ENCODE data around the gene TRIM38. TPM values are rescaled to one million over a fixed set of nuclear protein-coding genes. Genes with fewer than 3 reads are reported as not detected.
"Not testable (repeated sequence)": the region's sequence is repeated elsewhere in the genome, so short reads cannot be mapped to it uniquely, and the experiment has no call there.

TRIM38 gene
- total and polyA plus RNA-seq, 2 experiments from 2014 or later = 5.2 to 8.6 TPM

GRCh38 chr6:25942561-25943147, 19.9 kb upstream of the TRIM38 start:
- Histone ChIP-seq H3K4me3 (no peak overlapping the region), H3K4me2 (no peak overlapping the region), H3K27ac (no peak overlapping the region), H3K36me3 (replicated peaks; ENCODE audit: insufficient read depth, low read depth) (no peaks in the 10 kb centered on the region), H4K20me1 (ENCODE audit: insufficient read depth, poor library complexity, severe bottlenecking) (no peaks in the 10 kb centered on the region), H3K4me1 (ENCODE audit: insufficient read depth) (no peaks in the 10 kb centered on the region), H3K27me3 (no peaks in the 10 kb centered on the region), H3K79me2 (no peaks in the 10 kb centered on the region), H2AFZ (no peak overlapping the region), H3K9me2 (replicated peaks; ENCODE audit: insufficient read depth) (no peaks in the 10 kb centered on the region), H3K9me3 (ENCODE audit: low read depth) (no peaks in the 10 kb centered on the region)
- peak; percentile 48 for DNase-seq (ENCODE audit: low spot score)
- TF ChIP-seq CTCF (IDR thresholded peaks at IDR 0.05; ENCODE audit: poor library complexity) = peak; percentile 73
- TF ChIP-seq EZH2phosphoT487 (IDR thresholded peaks at IDR 0.05; ENCODE audit: low read depth, severe bottlenecking, unreplicated experiment) = no peak
- WGBS (ENCODE audit: low lambda C conversion rate, missing lambda C conversion rate) = 44% methylated on average over 3 of the region's 3 CpGs

GRCh38 chr6:25943887-25944286, 18.7 kb upstream of the TRIM38 start:
- H3K27ac ChIP-seq = no peak overlapping the region
- no peaks in the 10 kb centered on the region for H3K4me1 ChIP-seq (ENCODE audit: insufficient read depth)
- H3K4me2 ChIP-seq = no peak overlapping the region
- no peak for DNase-seq (ENCODE audit: low spot score)
- H3K27me3 ChIP-seq = no peaks in the 10 kb centered on the region
- H3K79me2 ChIP-seq = no peaks in the 10 kb centered on the region
- no peaks in the 10 kb centered on the region for H3K9me2 ChIP-seq (replicated peaks; ENCODE audit: insufficient read depth)
- no peak overlapping the region for H2AFZ ChIP-seq
- no peaks in the 10 kb centered on the region for H4K20me1 ChIP-seq (ENCODE audit: insufficient read depth, poor library complexity, severe bottlenecking)
- TF ChIP-seq CTCF (IDR thresholded peaks at IDR 0.05; ENCODE audit: poor library complexity) (no peak), EZH2phosphoT487 (IDR thresholded peaks at IDR 0.05; ENCODE audit: low read depth, severe bottlenecking, unreplicated experiment) (no peak), EZH2 (IDR thresholded peaks at IDR 0.05; ENCODE audit: borderline replicate concordance) (no peak)
- H3K4me3 ChIP-seq = no peak overlapping the region
- WGBS (ENCODE audit: low lambda C conversion rate, missing lambda C conversion rate) = 78% methylated on average over 1 of the region's 1 CpG
- H3K36me3 ChIP-seq (replicated peaks; ENCODE audit: insufficient read depth, low read depth) = no peaks in the 10 kb centered on the region
- no peaks in the 10 kb centered on the region for H3K9me3 ChIP-seq (ENCODE audit: low read depth)

GRCh38 chr6:25944688-25945574, 17.7 kb upstream of the TRIM38 start:
- DNase-seq (ENCODE audit: low spot score) = no peak
- Histone ChIP-seq H3K4me1 (ENCODE audit: insufficient read depth) (no peaks in the 10 kb centered on the region), H2AFZ (no peak overlapping the region), H3K4me2 (peak overlapping the region; percentile 44), H4K20me1 (ENCODE audit: insufficient read depth, poor library complexity, severe bottlenecking) (no peaks in the 10 kb centered on the region), H3K36me3 (replicated peaks; ENCODE audit: insufficient read depth, low read depth) (no peaks in the 10 kb centered on the region), H3K27ac (no peak overlapping the region), H3K4me3 (no peak overlapping the region), H3K79me2 (no peaks in the 10 kb centered on the region), H3K27me3 (no peaks in the 10 kb centered on the region), H3K9me3 (ENCODE audit: low read depth) (no peaks in the 10 kb centered on the region), H3K9me2 (replicated peaks; ENCODE audit: insufficient read depth) (no peaks in the 10 kb centered on the region)
- 70% methylated on average over 8 of the region's 8 CpGs for WGBS (ENCODE audit: low lambda C conversion rate, missing lambda C conversion rate)
- TF ChIP-seq EZH2phosphoT487 (IDR thresholded peaks at IDR 0.05; ENCODE audit: low read depth, severe bottlenecking, unreplicated experiment) (no peak), EZH2 (IDR thresholded peaks at IDR 0.05; ENCODE audit: borderline replicate concordance) (no peak), CTCF (IDR thresholded peaks at IDR 0.05; ENCODE audit: poor library complexity) (no peak)

GRCh38 chr6:25945738-25946137, 16.9 kb upstream of the TRIM38 start:
- H3K9me3 ChIP-seq (ENCODE audit: low read depth); H3K4me2 ChIP-seq; H3K79me2 ChIP-seq; H3K36me3 ChIP-seq (replicated peaks; ENCODE audit: insufficient read depth, low read depth); H3K4me3 ChIP-seq; H3K27me3 ChIP-seq; H3K27ac ChIP-seq; DNase-seq (ENCODE audit: low spot score); H3K9me2 ChIP-seq (replicated peaks; ENCODE audit: insufficient read depth); H3K4me1 ChIP-seq (ENCODE audit: insufficient read depth); H2AFZ ChIP-seq; H4K20me1 ChIP-seq (ENCODE audit: insufficient read depth, poor library complexity, severe bottlenecking): not testable (repeated sequence)
- 100% methylated on average over 3 of the region's 3 CpGs for WGBS (ENCODE audit: low lambda C conversion rate, missing lambda C conversion rate)
